ENCODE measurements around the gene ATP6V1F. TPM values are rescaled to one million over a fixed set of nuclear protein-coding genes. Genes with fewer than 3 reads are reported as not detected.
A peak's percentile ranks its signal among the peaks of the same experiment; 100 is the strongest.

ATP6V1F gene
- total and polyA plus RNA-seq, 2 experiments from 2014 or later: 96.5 to 243 TPM

DNA sequence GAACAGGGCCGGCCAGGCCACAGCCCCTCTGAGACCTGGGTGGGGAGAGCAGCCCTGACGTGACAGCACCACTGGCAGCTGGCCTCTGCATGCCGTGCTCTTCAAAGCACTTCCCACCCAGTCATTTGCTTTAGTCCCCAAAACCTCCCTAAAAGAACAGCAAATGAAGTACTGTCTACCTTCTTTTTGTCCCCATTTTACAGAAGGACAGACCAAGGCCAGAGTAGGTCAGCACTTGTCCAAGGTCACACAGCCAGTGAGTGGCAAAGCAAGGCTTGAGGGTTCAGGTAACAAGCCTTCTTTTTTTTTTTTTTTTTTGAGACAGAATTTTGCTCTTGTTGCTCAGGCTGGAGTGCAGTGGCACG is 15.1 kb downstream of the ATP6V1F start:
- H3F3A ChIP-seq (ENCODE audit: insufficient read depth): no peaks in the 10 kb centered on the region
- TF ChIP-seq EZH2 (IDR thresholded peaks at IDR 0.05; ENCODE audit: insufficient read depth, poor library complexity, severe bottlenecking) (no peak), EZH2phosphoT487 (IDR thresholded peaks at IDR 0.05; ENCODE audit: insufficient read depth, low read depth) (no peak)
- H3K79me2 ChIP-seq (ENCODE audit: insufficient read depth): no peaks in the 10 kb centered on the region
- no peak overlapping the region for H3K4me2 ChIP-seq (ENCODE audit: unreplicated experiment)
- no peaks in the 10 kb centered on the region for H3K27me3 ChIP-seq (replicated peaks; ENCODE audit: insufficient read depth)
- in situ Hi-C loops (cut with MboI): loop anchor here (25.0 kb wide), 1 partner anchor 265 kb away; no protein-coding TSS in a partner anchor
- H3K4me1 ChIP-seq (ENCODE audit: insufficient read depth): no peaks in the 10 kb centered on the region
- no peak overlapping the region for H3K9ac ChIP-seq
- no peak overlapping the region for H3K27ac ChIP-seq
- no peaks in the 10 kb centered on the region for H3K9me2 ChIP-seq (ENCODE audit: insufficient read depth)
- no peak overlapping the region for H2AFZ ChIP-seq
- DNase-seq: no peak
- H3K9me3 ChIP-seq (ENCODE audit: low read depth): no peaks in the 10 kb centered on the region
- H3K4me3 ChIP-seq: no peak overlapping the region
- H3K36me3 ChIP-seq (ENCODE audit: low read depth): no peaks in the 10 kb centered on the region
- H4K20me1 ChIP-seq (ENCODE audit: insufficient read depth): no peaks in the 10 kb centered on the region
- WGBS, 2 experiments (ENCODE audit: low coverage in 1 of 2, low lambda C conversion rate in 2 of 2, missing lambda C conversion rate in 2 of 2): 77 to 84% methylated on average over 4 of the region's 4 CpGs

DNA sequence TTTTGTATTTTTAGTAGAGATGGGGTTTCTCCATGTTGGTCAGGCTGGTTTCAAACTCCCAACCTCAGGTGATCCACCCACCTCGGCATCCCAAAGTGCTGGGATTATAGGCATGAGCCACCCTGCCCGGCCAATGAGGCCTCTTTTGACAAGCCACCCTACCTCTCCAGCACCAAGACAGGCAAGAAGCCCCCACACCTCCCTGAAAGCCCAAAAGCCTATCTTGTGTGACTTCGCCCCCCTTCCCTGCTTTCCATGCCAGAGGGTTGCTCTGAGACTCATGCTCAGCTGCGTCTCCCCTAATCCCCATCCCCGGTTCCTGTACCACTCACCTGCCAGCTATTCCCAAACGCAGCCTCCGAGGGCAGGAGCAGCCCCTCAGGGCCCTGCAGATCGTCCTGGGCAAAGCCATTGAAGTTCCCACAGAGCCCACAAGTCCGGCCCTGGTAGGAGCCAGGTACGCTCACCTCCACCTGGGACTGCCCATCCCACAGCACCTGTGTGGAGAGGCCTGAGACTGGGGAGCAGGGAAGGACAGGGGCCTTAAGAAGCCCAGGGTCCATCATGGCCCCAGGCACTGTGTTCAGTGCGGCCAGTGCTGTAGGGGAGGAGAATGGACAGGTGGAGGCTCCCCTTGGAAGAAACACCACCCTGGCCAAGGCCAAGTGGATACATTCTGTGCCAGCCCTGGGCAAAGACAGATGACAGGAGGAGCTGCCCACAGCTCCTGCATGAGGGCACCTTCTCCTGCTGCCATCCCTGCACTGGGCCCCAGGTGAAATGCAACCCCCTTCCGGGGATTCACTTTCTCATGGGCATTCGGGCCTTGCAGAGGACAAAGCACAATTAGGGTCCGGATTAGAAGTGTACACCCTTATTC is 15.8 kb downstream of the ATP6V1F start:
- H4K20me1 ChIP-seq (ENCODE audit: insufficient read depth): no peaks in the 10 kb centered on the region
- no peaks in the 10 kb centered on the region for H3K27me3 ChIP-seq (replicated peaks; ENCODE audit: insufficient read depth)
- H3K36me3 ChIP-seq (ENCODE audit: low read depth): no peaks in the 10 kb centered on the region
- no peak overlapping the region for H3K4me2 ChIP-seq (ENCODE audit: unreplicated experiment)
- H3K9ac ChIP-seq: no peak overlapping the region
- TF ChIP-seq EZH2 (IDR thresholded peaks at IDR 0.05; ENCODE audit: insufficient read depth, poor library complexity, severe bottlenecking) (no peak), EZH2phosphoT487 (IDR thresholded peaks at IDR 0.05; ENCODE audit: insufficient read depth, low read depth) (no peak)
- no peaks in the 10 kb centered on the region for H3K9me2 ChIP-seq (ENCODE audit: insufficient read depth)
- WGBS, 2 experiments (ENCODE audit: low coverage in 1 of 2, low lambda C conversion rate in 2 of 2, missing lambda C conversion rate in 2 of 2): 77 to 80% methylated on average over 14 of the region's 14 CpGs
- H3K9me3 ChIP-seq (ENCODE audit: low read depth): no peaks in the 10 kb centered on the region
- H3K4me3 ChIP-seq: no peak overlapping the region
- in situ Hi-C loops (cut with MboI): loop anchor here (25.0 kb wide), 1 partner anchor 266 kb away; no protein-coding TSS in a partner anchor
- no peak overlapping the region for H3K27ac ChIP-seq
- no peak overlapping the region for H2AFZ ChIP-seq
- H3K4me1 ChIP-seq (ENCODE audit: insufficient read depth): no peaks in the 10 kb centered on the region
- H3K79me2 ChIP-seq (ENCODE audit: insufficient read depth): no peaks in the 10 kb centered on the region
- DNase-seq: no peak
- no peaks in the 10 kb centered on the region for H3F3A ChIP-seq (ENCODE audit: insufficient read depth)

DNA sequence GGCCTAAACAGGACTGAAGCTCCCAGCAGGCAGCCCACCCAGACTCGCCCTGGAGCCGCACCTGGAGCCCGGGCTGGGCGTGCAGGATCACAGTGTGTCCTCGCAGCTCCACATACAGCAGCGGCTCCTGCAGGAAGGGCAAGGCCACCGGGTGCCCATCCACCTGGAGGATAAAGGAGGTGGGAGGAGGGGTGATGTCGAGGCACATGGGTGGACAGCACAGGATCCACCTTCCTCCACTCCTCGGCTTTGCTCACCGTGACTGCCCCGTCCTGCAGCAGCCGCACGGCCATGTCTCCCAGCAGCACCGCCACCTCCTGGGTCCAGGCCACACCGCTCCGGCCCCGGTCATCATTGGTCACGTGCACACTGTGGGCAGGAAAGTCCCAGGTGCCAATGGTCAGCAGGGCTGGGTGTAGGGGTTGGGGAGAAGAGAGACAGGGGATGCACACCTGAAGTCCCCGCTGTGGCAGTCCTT is 16.8 kb downstream of the ATP6V1F start:
- Histone ChIP-seq H3K9me2 (ENCODE audit: insufficient read depth) (no peaks in the 10 kb centered on the region), H3K4me3 (no peak overlapping the region), H3K79me2 (ENCODE audit: insufficient read depth) (no peaks in the 10 kb centered on the region), H4K20me1 (ENCODE audit: insufficient read depth) (no peaks in the 10 kb centered on the region), H3F3A (ENCODE audit: insufficient read depth) (no peaks in the 10 kb centered on the region), H3K4me1 (ENCODE audit: insufficient read depth) (no peaks in the 10 kb centered on the region), H3K27me3 (replicated peaks; ENCODE audit: insufficient read depth) (no peaks in the 10 kb centered on the region), H3K4me2 (ENCODE audit: unreplicated experiment) (no peak overlapping the region), H3K9ac (no peak overlapping the region), H3K9me3 (ENCODE audit: low read depth) (no peaks in the 10 kb centered on the region), H3K36me3 (ENCODE audit: low read depth) (no peaks in the 10 kb centered on the region), H2AFZ (no peak overlapping the region), H3K27ac (no peak overlapping the region)
- TF ChIP-seq EZH2 (IDR thresholded peaks at IDR 0.05; ENCODE audit: insufficient read depth, poor library complexity, severe bottlenecking) (no peak), EZH2phosphoT487 (IDR thresholded peaks at IDR 0.05; ENCODE audit: insufficient read depth, low read depth) (no peak)
- 62 to 71% methylated on average over 13 to 19 of the region's 19 CpGs for WGBS, 2 experiments (ENCODE audit: low coverage in 1 of 2, low lambda C conversion rate in 2 of 2, missing lambda C conversion rate in 2 of 2)
- no peak for DNase-seq
- in situ Hi-C loops (cut with MboI): loop anchor here (25.0 kb wide), 1 partner anchor 267 kb away; no protein-coding TSS in a partner anchor

DNA sequence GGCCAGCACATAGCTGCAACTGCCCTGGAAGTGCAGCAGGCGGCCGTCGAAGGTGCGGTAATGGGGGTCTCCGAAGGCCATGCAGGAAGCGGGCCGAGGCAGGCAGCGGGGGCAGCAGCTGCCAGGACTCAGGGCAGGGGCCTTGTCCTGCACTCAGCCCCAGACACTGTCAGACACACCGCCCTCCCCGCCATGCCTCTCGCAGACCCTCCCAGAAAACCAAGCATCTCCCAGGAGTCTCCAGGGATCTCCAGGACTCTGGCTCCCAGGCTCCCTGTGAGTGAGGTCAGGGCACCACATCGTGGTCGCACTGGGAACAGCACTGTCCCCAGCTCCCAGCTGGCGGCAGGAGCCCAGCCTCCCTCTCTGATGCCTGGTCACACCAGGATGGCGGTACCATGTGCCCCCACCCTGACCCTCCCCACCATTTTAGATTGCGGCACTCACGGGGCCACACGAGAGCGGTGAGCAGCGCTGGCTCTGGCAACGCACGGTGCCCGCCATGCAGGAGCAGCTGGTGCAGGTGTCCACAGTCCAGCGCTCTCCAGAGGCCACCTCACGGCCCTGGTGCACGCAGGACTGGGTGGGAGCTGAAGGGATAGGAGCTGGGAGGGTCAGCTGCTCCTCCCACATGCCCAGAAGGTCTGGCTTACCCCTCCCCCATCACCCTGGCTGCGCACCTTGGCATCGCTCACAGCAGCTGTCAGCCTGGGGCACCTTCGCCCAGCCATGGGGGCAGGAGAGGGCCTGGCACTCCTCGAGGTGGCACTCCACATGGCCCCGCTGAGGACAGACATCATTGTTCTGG is 17.5 kb downstream of the ATP6V1F start:
- Histone ChIP-seq H3K9ac (no peak overlapping the region), H3K4me2 (ENCODE audit: unreplicated experiment) (no peak overlapping the region), H3K4me1 (ENCODE audit: insufficient read depth) (no peaks in the 10 kb centered on the region), H3K36me3 (ENCODE audit: low read depth) (no peaks in the 10 kb centered on the region), H3K27me3 (replicated peaks; ENCODE audit: insufficient read depth) (no peaks in the 10 kb centered on the region), H3K79me2 (ENCODE audit: insufficient read depth) (no peaks in the 10 kb centered on the region), H3K27ac (no peak overlapping the region), H2AFZ (no peak overlapping the region), H4K20me1 (ENCODE audit: insufficient read depth) (no peaks in the 10 kb centered on the region), H3K9me3 (ENCODE audit: low read depth) (no peaks in the 10 kb centered on the region), H3K4me3 (no peak overlapping the region), H3F3A (ENCODE audit: insufficient read depth) (no peaks in the 10 kb centered on the region), H3K9me2 (ENCODE audit: insufficient read depth) (no peaks in the 10 kb centered on the region)
- TF ChIP-seq EZH2 (IDR thresholded peaks at IDR 0.05; ENCODE audit: insufficient read depth, poor library complexity, severe bottlenecking) (no peak), EZH2phosphoT487 (IDR thresholded peaks at IDR 0.05; ENCODE audit: insufficient read depth, low read depth) (no peak)
- DNase-seq: peak; percentile 85
- in situ Hi-C loops (cut with MboI): loop anchor here (25.0 kb wide), 1 partner anchor 268 kb away; no protein-coding TSS in a partner anchor
- WGBS, 2 experiments (ENCODE audit: low coverage in 1 of 2, low lambda C conversion rate in 2 of 2, missing lambda C conversion rate in 2 of 2): 34 to 39% methylated on average over 28 to 31 of the region's 31 CpGs

All from GM23248 (cell line).